Measurements from ENCODE around the gene BEST4.
A peak's percentile ranks its signal among the peaks of the same experiment; 100 is the strongest.
"Not testable (repeated sequence)": the region's sequence is repeated elsewhere in the genome, so short reads cannot be mapped to it uniquely, and the experiment has no call there.

The BEST4 gene

GRCh38 chr1:44819196-44819607 is 31.2 kb upstream of the BEST4 start:
- no peak for DNase-seq (ENCODE audit: low spot score)

- no peak for DNase-seq (ENCODE audit: low spot score)
Observed at GRCh38 chr1:44817771-44818495, 30.0 kb upstream of the BEST4 start.

GRCh38 chr1:44817307-44817706 is 29.3 kb upstream of the BEST4 start:
- no peak for DNase-seq (ENCODE audit: low spot score)

- not testable (repeated sequence) for DNase-seq (ENCODE audit: low spot score)
Observed at GRCh38 chr1:44815926-44816325, 28.0 kb upstream of the BEST4 start.

GRCh38 chr1:44812822-44813543 is 25.0 kb upstream of the BEST4 start:
- no peak for DNase-seq (ENCODE audit: low spot score)

- DNase-seq (ENCODE audit: low spot score), result no peak
Observed at GRCh38 chr1:44811234-44811633, 23.3 kb upstream of the BEST4 start.

GRCh38 chr1:44810762-44811105 is 22.8 kb upstream of the BEST4 start:
- not testable (repeated sequence) for DNase-seq (ENCODE audit: low spot score)

- DNase-seq (ENCODE audit: low spot score), result peak; percentile 34
Observed at GRCh38 chr1:44810101-44810761, 22.3 kb upstream of the BEST4 start.

- peak; percentile 93 for DNase-seq (ENCODE audit: low spot score)
Observed at GRCh38 chr1:44808938-44809917, 21.3 kb upstream of the BEST4 start.

- no peak for DNase-seq (ENCODE audit: low spot score)
Observed at GRCh38 chr1:44808063-44808937, 20.3 kb upstream of the BEST4 start, which contains the start of gene BTBD19. TSS of gene BTBD19 (plus strand) at chr1:44808523. CDS start at chr1:44808821, 298 bp downstream.

GRCh38 chr1:44807364-44808062 is 19.5 kb upstream of the BEST4 start:
- DNase-seq (ENCODE audit: low spot score), result peak; percentile 96

- no peak for DNase-seq (ENCODE audit: low spot score)
Observed at GRCh38 chr1:44806704-44807363, 18.9 kb upstream of the BEST4 start, which contains the start of gene DYNLT4. TSS of gene DYNLT4 (minus strand) at chr1:44807351. CDS start at chr1:44806668, 683 bp downstream.

- DNase-seq (ENCODE audit: low spot score), result no peak
Observed at GRCh38 chr1:44806025-44806703, 18.2 kb upstream of the BEST4 start.

- no peak for DNase-seq (ENCODE audit: low spot score)
Observed at GRCh38 chr1:44805311-44806024, 17.5 kb upstream of the BEST4 start.

GRCh38 chr1:44803312-44804095 is 15.5 kb upstream of the BEST4 start:
- DNase-seq (ENCODE audit: low spot score), result no peak

- no peak for DNase-seq (ENCODE audit: low spot score)
Observed at GRCh38 chr1:44803062-44803311, 15.0 kb upstream of the BEST4 start.

- DNase-seq (ENCODE audit: low spot score), result no peak
Observed at GRCh38 chr1:44802306-44803061, 14.5 kb upstream of the BEST4 start.

Measured in CD4-positive, alpha-beta T cell treated with Interleukin-15 for 4 hours (primary cell).